ENCODE results near the gene ARID4B.
"Not testable (repeated sequence)": the region's sequence is repeated elsewhere in the genome, so short reads cannot be mapped to it uniquely, and the experiment has no call there.

The ARID4B gene

GRCh38 chr1:235270625-235271024 lies 57.4 kb downstream of the ARID4B start:
- no peak for DNase-seq (ENCODE audit: low read depth)

GRCh38 chr1:235269990-235270389 lies 58.0 kb downstream of the ARID4B start:
- DNase-seq (ENCODE audit: low read depth), result not testable (repeated sequence)

DNA sequence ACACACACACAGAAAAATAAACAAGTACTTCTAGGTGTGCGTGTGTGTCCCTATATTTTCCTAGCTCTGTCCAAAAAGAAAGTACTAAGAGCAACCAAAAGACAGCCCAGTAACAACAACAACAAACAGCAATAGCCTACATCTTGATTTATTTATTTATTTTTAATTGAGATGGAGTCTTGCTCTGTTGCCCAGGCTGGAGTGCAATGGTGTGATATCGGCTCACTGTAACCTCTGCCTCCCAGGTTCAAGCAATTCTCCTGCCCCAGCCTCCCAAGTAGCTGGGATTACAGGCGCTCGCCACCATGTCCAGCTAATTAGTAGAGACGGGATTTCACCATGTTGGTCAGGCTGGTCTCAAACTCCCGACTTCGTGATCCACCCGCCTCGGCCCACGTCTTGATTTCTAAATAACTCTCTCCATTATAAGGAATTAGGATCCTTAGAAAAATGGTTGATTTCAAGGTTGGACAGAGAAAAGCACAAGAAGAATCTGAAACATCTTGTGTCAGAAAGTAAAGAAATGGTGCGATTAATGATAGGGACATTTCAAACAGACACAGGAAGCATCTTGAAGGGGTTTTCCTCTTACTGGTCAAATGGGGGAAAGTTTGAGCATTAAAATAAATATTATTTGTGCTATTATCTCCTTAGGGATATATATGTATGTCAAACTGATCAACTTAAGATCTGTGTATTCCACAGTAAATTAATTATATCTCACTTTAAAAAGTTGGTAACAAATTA lies 59.4 kb downstream of the ARID4B start:
- no peak for DNase-seq (ENCODE audit: low read depth)

- DNase-seq (ENCODE audit: low read depth), result no peak
Measured at GRCh38 chr1:235266967-235267366, 61.0 kb downstream of the ARID4B start.

DNA sequence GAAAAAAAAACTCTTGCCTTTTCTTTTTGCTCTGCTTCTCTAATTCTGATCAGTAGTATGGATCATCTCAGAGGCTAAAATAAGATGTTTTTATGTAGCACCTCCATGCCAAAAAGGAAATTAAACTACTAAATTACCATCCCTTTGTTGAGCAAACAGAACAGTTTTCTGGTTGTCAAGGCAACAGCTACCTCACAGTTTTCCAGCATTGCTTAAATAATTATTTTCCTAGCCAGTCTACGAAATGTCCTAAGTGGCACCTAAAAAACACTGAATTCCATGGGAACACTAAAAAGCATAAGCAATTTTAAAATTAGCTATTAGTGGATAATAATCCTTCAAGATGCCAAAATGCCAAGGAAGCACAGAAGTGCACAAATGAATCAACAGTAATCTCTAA lies 61.7 kb downstream of the ARID4B start:
- DNase-seq (ENCODE audit: low read depth), result no peak

DNA sequence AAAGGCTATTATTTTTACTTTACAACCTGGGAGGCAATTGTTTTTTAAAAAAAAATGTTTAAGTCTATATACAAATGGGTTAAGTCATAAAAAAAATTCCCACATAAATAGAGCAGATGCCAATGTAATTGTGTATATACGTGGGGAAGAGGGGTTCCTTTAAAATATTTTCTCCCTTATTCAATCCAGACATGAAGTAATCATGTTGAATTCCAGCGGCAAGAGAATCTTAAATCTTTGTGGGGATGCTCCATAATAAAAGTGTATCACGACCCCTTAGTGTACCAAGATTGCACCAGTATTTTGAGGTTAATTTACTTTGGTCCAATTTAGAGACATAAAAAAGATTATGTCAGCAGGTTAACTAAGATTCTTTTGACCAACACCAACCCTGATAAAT lies 62.1 kb downstream of the ARID4B start:
- no peak for DNase-seq (ENCODE audit: low read depth)

DNA sequence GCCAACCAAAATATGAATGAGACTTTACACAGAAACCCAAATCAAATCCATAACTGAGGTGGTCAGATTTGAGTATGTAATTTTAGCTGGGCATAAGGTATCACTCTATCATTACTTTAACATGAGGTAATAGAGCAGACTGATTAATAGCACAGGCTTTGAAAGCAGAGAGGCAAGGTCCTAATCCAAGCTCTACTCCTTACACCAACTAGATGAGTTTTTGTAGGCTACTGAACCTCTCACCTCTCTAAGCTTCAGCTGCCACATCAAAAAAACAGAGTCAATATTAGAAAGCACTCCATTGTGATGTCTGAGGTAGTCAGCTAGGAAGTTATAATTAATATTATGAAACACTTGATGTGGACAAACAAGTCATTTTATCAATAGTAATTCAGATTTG lies 63.7 kb downstream of the ARID4B start:
- DNase-seq (ENCODE audit: low read depth), result no peak

- no peak for DNase-seq (ENCODE audit: low read depth)
Measured at GRCh38 chr1:235262539-235262938, 65.4 kb downstream of the ARID4B start.

- no peak for DNase-seq (ENCODE audit: low read depth)
Measured at GRCh38 chr1:235261243-235261642, 66.7 kb downstream of the ARID4B start.

DNA sequence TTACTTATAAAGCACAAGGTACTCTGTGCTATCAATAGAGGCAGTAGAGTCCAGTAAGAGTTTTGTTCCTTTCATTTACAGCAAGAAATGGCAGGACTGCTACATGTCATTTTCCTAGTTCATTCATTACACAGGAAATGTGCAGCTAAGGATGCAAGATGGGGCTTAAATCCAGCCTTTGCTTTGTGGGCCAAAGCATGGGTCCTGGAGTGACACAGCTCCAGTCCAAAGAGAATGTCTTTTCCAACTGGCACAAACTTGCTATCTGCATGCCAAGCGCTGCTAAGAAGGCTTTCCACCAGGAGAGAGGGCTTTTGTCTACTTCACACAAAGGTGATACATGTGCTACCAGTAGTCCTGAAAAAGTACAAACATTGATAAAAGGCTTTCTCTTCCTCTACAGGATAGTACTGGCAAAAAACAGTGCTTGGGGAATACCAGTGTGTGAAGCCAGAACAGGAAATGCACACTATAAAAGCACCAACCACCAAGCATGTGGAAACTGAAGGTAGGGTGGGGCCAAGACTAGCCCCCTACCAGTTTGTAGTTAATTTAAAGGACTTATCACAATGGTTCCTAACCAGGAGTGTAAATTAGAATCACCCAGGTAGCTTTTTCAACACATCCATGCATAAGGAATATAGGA lies 68.7 kb downstream of the ARID4B start:
- DNase-seq (ENCODE audit: low read depth), result no peak

- DNase-seq (ENCODE audit: low read depth), result not testable (repeated sequence)
Measured at GRCh38 chr1:235258068-235258467, 69.9 kb downstream of the ARID4B start.

DNA sequence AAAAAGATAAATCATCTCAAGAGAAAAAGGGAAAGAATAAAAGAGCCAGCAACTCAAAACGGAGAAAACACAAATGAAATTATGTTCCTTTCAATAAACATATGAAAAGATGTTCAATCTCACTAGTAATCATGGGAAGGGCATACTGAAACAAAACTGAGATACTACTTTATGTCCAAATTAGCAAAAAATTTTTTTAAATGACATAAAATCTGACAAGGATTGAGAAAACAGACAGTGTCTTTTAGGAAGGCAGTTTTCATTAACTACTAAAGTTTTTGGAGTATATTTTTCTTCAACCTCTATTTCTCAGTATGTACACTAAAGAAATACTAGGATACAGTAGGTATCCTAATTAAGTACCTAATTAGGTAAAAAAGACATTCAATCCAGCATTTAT lies 73.3 kb downstream of the ARID4B start:
- no peak for DNase-seq (ENCODE audit: low read depth)

- DNase-seq (ENCODE audit: low read depth), result peak; percentile 23
Measured at GRCh38 chr1:235253219-235253962, 74.6 kb downstream of the ARID4B start.

GRCh38 chr1:235250430-235250829 lies 77.5 kb downstream of the ARID4B start:
- no peak for DNase-seq (ENCODE audit: low read depth)

DNA sequence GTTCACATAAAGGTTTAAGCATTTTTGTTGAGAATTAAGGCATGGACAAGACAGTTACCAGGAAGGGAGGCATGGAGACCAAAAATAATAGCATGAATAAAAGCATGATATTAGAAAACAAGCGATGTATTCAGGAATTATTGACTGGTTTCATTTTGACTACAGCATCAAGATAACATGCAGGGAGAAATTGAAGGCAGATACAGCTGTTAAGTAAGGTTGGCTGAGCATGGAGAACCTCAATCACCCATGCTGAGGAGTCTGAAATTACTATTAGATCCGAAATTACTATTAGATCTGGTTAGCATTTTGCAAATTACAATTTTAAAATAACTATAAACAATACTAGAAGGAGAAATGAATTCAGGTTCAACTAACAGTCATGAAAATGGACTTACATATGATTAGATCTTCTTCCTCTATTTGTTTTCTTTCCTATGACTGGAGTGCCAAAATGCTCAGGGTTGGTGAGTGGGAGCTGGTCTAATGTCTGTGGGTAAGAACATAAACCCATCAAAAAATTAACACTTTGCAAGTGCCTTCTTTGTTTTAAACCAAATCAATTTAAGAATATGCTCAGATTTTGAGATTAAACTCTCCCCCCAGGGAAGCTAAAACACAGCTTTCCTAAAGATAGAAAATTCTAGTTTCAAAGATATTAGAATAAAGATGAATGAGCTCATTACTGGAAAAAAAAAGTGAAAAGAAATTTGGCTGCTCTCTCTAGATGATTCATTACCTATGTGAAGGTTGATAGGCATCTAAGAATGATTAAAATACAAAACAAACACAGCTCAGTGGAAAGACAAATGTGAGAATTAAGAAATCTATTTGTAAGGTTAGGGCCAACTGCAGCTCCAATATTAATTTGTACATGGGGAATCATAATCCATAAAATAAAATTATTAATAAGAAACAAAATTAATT lies 81.7 kb downstream of the ARID4B start:
- no peak for DNase-seq (ENCODE audit: low read depth)

- DNase-seq (ENCODE audit: low read depth), result no peak
Measured at GRCh38 chr1:235244974-235245592, 82.9 kb downstream of the ARID4B start.

DNA sequence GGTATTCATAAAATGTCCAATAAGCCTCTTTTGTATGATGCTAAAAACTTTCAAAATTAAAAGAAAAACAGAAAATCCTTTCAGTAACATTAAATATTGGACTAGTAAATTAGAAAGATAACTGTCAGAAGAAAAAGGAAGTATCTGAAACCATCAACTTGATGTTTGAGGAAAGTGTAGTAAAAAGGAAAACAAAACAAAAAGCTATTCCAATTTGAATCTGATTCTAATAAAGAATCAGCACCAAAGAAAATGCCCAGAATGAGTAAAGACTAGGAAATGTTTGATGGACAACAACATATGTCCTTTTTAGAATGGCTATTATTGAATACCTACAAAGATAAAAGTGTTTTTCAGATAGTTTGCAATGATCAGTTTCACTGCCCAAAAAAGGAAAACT lies 87.0 kb downstream of the ARID4B start:
- DNase-seq (ENCODE audit: low read depth), result no peak

DNA sequence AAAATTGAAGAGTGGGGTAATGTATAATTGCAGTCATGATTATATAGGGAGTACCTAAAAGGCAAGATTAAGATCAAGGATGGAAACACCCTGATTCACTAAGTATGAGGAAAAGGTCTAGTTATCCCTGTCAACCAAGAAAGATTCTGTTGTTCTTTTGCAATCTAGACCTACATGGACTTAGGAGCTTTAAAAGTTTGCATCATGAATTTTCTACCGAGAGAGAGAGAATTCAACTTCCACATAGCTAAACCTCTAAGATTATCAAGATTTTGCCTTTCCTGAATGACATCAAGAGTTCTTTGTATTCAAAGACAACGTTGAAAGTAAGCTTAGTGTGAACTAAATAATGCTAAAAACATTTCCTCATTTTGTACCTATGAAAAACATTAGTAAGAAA lies 88.1 kb downstream of the ARID4B start:
- DNase-seq (ENCODE audit: low read depth), result no peak

- DNase-seq (ENCODE audit: low read depth), result no peak
Measured at GRCh38 chr1:235238558-235238957, 89.4 kb downstream of the ARID4B start.

DNA sequence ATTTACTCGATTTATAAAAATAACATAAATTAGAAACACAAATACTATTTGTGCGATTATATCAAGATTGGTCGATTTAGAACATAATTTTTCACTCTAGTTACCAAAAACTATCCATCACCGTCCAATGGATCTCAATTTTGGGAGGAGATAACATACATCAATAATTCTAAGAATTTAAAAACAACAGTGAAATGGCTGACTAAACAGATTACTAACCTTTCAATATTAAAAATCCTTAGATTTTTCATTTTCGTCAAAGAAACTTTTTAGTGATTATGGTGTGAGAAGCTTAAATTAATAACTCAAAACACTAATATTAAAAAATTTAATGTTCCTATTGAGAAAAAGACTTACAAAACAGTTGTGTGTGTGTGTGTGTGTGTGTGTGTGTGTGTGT lies 91.9 kb downstream of the ARID4B start:
- no peak for DNase-seq (ENCODE audit: low read depth)

DNA sequence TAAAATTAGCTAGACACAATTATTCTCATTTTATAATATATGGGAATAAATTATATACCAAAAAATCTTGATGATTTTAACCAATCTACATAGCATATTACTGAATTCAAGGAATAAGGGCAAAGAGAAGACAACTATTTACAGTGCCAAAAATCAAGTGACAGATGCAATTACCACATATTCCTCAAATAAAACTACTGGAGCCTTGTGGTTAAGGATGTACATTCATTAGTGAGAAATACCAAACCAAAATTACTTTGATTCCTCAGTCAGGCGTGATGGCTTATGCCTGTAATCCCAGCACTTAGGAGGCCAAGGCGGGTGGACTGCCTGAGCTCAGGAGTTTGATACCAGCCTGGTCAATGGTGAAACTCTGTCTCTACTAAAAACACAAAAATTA lies 98.1 kb downstream of the ARID4B start:
- DNase-seq (ENCODE audit: low read depth), result no peak

GRCh38 chr1:235227414-235227813 lies 100.6 kb downstream of the ARID4B start:
- DNase-seq (ENCODE audit: low read depth), result no peak
